RWPE1 (cell line): ENCODE results near the gene RARB.

Source experiments
- CTCF ChIA-PET: fragments of 350-600 bp; sonication (Branson Sonifier 250); formaldehyde crosslinking; extraction: SDS; loops from one replicate; lab custom pipeline; 2021; lab: Yijun Ruan, JAX
- POLR2A ChIA-PET: fragments of 400-600 bp; formaldehyde crosslinking; extraction: SDS; loops from one replicate; lab custom pipeline; 2020; ENCODE audit warnings: antibody characterized with exemption; ENCODE audit not compliant: low non-redundant PET; lab: Yijun Ruan, JAX
- DNase-seq: peaks from one replicate; pipeline ENCODE4 v3.0.0; 2012; ENCODE audit warnings: low spot score
- H3K27ac ChIP-seq: fragments of 450-650 bp; 2 replicates; pipeline ENCODE4 v1.5.1; 2017
- CTCF ChIP-seq: fragments of 450-650 bp; conservative IDR thresholded peaks from 2 replicates; pipeline ENCODE4 v1.5.1; 2017; ENCODE audit warnings: low read depth, mild to moderate bottlenecking

The RARB gene

GRCh38 chr3:25572919-25573385 lies 144.9 kb downstream of the RARB start:
- POLR2A ChIA-PET: no interaction called here
- CTCF ChIA-PET: no interaction called here
- no peak overlapping the region for H3K27ac ChIP-seq
- DNase-seq: no peak
- TF ChIP-seq CTCF: no peak

- POLR2A ChIA-PET: interaction anchor here (0.5 kb wide), 1 partner anchor 250 kb away, joined by 7 read pairs; no protein-coding TSS in a partner anchor
- no peak overlapping the region for H3K27ac ChIP-seq
- TF ChIP-seq CTCF: no peak
- CTCF ChIA-PET: interaction anchor here (0.6 kb wide), 2 partner anchors 205 to 346 kb away, joined by 3 to 4 read pairs; no protein-coding TSS in a partner anchor
- no peak for DNase-seq
Measured at GRCh38 chr3:25573386-25574171, 145.5 kb downstream of the RARB start.

GRCh38 chr3:25574172-25574765 lies 146.2 kb downstream of the RARB start:
- no peak overlapping the region for H3K27ac ChIP-seq
- ChIA-PET CTCF (interaction anchor here (0.6 kb wide), 2 partner anchors 205 to 347 kb away, joined by 3 to 4 read pairs; no protein-coding TSS in a partner anchor), POLR2A (no interaction called here)
- no peak for TF ChIP-seq CTCF
- no peak for DNase-seq

GRCh38 chr3:25575001-25575400 lies 146.9 kb downstream of the RARB start:
- ChIA-PET CTCF (no interaction called here), POLR2A (no interaction called here)
- no peak for DNase-seq
- no peak for TF ChIP-seq CTCF
- no peak overlapping the region for H3K27ac ChIP-seq

- no peak for TF ChIP-seq CTCF
- POLR2A ChIA-PET: no interaction called here
- DNase-seq: no peak
- CTCF ChIA-PET: no interaction called here
- no peak overlapping the region for H3K27ac ChIP-seq
Measured at GRCh38 chr3:25576146-25576545, 148.1 kb downstream of the RARB start.

- no peak for DNase-seq
- ChIA-PET CTCF (no interaction called here), POLR2A (no interaction called here)
- no peak for TF ChIP-seq CTCF
- H3K27ac ChIP-seq: no peak overlapping the region
Measured at GRCh38 chr3:25576831-25577454, 148.9 kb downstream of the RARB start.
